HG03159 (cell line): ENCODE measurements around the gene CIROP.

Source experiments
- ATAC-seq: cut with Tn5 transposase; IDR thresholded peaks from one replicate; pipeline ENCODE4 v1.9.1; 2021; ENCODE audit warnings: mild to moderate bottlenecking, moderate library complexity; ENCODE audit not compliant: unreplicated experiment

The CIROP gene

DNA sequence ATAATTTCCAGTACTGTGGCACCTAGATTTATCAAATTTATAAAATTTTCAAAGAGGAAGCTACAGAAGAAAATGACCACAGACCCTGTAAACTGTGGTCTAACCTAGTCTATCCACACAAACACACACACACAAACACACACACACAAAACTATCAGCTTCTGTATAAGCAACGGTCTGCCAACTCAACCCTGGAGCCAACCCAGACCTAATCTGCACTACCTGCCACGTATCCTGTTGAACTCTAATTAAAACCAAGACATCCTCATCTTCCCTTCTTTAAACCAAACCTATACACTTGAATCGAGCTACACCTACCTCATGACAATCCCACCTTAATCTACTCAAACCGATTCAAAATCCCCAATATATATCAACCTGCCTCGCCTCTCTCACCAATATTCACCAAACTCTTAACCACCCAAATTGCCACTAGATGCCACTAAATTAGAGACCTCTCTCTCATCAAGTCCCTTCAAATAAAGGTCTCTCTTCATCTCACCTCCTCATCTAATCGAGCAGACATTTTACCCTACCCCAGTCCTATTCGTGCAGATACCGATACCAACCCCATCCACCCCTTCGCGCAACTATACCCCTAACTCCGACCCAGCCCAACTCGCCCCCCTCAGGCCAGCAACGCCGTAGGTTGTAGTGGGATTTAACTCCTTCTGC is 10.7 kb downstream of the CIROP start:
- ATAC-seq, result no peak

DNA sequence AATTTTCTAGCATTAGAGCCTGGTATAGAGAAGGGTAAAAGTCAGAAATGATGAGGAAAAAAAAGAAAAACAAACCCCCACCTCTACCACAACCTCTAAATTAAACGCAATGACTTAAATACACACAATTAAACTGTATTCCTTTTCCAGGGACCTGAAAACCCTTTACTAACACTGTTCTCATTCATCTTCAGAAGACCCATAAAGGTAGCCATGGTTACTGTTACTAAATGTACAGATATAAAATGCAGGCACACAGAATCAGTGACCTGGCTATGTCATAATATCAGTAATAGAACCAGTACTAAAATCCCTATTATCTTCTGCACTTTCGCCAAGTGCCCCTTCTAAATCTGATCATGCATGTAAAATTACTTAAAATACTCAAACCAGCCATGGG is 11.3 kb downstream of the CIROP start:
- ATAC-seq, result no peak

DNA sequence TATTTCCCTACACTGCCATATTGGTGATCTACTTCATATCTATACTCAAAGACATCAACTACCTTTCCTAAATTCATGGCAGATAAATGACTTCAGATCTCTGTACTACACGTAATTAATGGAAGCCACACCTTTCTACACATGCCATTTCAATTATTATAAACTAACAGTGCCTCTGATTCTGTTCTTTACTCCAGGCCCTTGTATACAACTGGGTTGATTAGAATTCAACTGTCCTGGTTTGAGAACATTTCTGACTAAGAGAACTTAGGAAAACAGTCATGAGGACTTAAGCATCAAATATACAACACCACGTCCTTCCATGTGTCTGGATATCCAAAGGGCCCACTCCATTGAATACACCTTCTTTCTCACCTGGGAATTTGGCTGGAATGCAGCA is 11.7 kb downstream of the CIROP start:
- ATAC-seq, result no peak

DNA sequence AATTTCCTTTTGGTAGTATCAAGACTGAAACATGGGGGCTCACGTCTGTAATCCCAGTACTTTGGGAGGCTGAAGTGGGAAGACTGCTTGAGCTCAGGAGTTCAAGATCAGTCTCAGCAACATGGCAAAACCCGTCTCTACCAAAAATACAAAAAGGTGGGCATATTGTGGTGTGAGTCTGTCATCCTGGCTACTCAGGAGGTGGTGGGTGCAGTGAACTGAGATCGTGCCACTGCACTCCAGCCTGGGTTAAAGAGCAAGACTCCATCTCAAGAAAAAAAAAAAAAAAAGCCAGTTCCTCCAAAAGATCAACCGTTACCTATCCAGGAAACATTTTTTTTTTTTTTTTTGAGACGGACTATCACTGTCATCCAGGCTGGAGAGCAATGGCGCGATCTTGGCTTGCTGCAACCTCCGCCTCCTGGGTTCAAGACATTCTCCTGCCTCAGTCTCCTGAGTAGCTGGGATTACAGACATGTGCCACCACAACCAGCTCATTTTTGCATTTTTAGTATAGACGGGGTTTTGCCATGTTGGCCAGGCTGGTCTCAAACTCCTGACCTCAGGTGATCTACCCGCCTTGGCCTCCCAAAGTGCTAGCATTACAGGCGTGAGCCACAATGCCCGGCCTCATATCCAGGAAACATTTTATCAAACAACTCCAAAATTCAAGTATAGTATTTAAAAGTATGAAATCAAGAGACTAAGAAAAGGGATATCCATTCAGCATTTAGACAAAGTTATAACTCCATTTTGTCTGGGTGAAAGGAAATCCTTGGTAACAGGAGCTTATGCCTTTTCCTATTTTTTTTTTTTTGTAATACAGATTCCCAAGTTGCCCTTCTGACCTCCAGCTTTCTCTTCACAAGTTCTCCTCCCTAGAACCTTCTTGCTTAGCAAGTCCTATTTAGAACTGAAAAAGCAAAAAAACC is 13.2 kb downstream of the CIROP start:
- no peak for ATAC-seq

DNA sequence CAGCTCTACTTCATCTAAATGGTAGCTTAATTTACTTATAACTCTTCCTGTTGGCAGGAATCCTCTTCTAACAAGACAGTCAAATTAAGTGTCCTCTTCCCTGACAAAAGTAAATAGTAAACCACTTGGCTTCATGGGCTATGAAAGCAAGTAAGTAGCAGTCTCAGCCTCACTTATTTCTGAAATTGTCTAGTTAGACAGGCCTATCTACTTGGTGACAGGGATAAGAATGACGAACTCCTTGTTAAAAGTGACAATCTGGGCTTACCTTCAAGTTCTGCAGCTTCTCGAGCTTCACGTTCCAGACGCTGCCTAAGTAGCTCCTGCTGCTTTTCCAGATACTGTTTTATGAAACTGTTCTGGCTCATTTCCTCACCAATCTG is 14.5 kb downstream of the CIROP start:
- ATAC-seq, result no peak

DNA sequence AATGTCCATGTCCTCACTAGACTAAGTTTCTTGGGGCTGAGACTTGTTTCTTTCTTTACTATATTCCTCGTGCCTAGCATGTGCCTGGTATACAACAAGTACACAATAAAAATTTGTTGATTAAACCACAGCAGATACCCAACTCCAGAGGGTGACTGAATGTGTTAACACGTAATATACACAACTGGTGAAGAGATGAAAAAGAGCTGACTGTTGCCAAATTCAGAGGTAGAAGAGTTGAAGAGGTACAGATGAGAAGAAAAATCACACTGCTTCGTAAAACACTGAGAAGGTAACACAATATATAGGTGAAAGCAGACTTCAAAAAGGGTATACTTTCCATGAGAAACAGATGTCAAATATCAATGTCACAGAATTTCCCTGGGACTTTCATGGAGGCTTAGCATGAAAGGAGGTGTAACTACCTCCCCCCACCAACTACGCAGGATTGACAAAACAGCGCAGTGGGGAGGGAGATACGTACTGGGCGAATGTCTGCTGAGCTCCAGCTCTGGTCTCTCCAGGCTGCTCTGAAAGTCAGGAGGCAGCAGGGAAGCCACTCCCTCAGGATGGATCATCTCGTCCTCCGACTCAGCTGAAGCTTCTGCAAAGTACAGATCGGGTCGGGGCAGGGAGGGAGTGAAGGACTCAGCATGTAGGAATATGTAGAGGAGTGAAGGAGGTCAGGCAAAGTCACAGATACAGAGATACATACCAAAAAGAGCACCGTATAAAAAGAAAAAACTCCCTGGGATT is 15.1 kb downstream of the CIROP start:
- no peak for ATAC-seq

DNA sequence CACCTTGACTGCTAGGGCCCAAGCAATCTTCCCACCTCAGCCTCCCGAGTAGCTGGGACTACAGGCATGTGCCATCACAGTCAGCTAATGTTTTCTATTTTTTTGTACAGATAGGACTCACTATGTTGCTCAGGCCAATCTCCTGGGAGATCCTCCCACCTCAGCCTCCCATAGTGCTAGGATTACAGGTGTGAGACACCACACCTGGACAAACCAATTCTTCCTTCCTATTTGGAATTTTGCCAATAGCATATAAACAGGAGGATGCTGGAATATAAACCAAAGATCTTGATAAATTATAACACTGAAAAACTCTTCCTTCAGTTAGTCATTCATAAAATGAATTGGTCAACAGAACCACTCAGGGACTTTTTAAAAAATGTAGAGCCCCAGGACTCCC is 18.2 kb downstream of the CIROP start:
- ATAC-seq, result no peak

DNA sequence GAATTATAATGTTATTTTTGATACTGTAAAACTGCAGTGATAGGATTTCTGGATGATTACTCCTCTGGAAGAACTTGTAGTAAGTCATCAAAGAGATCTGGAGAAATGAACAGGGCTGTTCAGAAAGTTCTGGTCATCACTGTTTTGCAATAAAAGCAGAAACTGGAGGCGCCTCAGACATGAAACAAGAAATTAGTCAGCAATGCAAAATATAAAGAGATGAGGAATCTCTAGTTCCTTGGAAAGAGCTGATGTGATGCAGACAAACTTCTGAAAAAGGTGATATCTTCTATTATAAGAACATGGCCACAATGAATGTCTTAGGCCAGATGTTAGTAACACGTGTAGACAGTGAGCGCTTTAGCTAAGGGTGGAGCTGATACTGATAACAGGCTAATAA is 19.3 kb downstream of the CIROP start:
- no peak for ATAC-seq

DNA sequence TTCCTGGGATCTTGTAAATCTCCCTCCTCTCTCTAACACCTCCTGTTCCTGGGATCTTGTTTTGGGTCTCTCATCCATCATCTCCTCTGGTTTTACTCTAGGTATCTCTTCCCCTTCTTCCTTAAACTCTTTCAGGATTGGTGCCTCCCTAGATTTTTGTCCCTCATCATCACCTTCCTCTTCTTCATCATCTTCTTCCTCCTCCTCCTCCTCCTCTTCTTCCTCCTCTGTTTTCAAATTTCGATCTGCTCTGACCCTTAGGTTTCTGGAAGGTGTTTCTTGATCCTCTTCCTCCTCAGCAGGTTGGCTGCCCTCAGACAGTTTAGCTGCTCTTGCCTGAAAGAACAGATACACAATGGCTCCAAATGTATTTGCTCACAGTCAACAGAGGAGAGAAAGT is 24.3 kb downstream of the CIROP start:
- ATAC-seq, result no peak

DNA sequence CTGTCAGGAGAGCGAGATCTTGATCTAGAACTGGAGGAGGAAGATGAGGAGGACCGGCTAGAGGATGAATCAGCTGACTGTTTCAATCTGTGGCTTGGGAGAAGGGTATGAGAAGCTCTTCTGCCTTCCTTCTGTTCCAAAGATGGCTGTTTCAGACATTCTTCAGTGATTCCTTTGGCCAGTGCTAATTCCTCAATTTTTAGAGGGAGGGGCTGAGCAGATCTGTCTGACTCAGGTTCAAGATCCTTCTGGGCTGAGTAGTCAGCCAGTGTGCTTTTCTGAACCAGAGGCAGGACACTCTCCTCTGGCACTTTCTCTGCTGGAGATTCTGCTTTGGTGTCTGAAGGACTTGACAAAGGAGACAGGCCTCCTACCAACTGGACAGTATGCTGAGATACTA is 25.1 kb downstream of the CIROP start:
- no peak for ATAC-seq

DNA sequence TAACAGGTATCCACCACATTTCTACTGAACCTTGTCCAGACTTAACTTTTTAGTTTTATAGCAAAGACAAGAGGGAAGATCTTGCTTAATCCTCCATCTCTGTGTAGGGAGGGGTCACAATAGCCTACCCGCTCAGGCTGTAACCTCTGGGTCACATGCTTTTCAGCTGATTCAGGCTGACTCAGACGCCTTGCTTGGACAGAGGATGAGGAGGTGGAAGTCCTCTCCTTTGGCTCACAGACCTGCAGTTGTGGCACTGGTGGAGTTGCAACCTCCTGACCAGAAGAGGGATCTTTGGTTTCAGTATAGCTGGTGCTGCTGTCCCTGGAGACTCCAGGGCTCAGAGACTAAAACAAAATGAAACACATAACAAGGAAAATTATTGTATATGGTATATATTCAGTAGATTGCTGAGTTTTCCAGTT is 26.1 kb downstream of the CIROP start:
- no peak for ATAC-seq

DNA sequence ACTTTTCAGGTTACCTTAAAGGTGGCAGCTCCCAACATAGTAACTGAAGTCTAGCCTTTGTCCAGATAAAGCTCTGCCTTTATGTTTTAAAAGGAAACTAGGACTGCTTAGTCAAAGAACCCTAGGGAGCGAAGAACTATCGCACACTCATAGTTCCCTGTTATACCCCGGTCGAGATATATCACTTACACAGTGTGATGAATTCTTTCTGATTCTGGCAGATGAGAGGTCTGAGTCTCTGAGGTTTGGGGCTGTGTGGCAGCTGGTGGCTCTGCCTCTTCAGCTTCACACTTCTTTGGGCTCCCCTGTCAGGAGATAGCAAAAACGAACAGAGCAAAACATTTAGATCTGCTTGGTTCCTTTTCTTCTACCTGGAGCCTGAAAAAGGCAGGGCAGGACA is 26.8 kb downstream of the CIROP start:
- ATAC-seq, result no peak

DNA sequence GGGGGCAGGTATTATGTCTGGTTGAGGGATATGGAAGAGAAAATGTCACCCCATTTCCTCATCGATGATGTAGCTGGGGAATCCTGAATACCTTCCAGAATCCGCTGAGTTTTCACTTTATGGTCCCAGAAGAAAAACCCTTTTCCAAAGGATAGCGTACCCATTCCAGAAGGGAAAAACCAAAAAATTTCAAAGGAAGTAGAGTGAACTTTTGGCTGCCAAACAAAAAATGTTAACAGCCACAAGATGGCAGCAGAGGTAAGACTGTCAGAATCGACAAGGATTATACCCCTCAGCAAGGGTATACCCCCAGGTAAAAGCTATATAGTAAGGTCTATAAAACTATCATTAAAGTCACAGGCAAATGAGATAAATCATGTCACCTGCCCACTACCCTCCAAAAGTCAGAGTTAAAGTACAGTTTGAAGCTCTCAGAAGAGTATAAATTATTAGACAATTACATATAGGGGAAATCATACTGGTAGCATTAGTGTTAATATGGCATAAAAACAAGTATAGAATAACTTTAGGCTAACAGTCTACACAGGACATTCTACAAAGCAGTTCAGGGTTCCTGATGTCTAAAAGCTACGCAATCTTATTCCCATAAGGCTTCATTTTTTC is 27.9 kb downstream of the CIROP start:
- no peak for ATAC-seq

DNA sequence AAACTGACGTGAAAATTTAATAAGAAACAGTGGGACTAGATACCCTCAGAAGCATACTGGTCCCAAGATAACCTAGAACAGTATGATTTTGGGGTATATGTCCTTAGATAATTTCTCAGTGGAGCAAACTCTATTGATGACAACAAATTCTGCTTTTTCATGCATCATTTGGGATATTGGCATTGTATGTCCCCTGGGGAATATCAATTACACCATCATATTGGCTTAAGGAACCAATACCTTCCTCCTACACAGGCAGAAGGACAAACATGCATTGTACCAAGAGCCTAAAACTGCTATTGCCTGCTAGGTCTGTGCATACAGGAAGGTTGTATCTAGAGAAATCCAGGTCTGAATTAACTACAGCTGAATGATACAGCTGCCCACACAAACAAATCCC is 29.9 kb downstream of the CIROP start:
- no peak for ATAC-seq

DNA sequence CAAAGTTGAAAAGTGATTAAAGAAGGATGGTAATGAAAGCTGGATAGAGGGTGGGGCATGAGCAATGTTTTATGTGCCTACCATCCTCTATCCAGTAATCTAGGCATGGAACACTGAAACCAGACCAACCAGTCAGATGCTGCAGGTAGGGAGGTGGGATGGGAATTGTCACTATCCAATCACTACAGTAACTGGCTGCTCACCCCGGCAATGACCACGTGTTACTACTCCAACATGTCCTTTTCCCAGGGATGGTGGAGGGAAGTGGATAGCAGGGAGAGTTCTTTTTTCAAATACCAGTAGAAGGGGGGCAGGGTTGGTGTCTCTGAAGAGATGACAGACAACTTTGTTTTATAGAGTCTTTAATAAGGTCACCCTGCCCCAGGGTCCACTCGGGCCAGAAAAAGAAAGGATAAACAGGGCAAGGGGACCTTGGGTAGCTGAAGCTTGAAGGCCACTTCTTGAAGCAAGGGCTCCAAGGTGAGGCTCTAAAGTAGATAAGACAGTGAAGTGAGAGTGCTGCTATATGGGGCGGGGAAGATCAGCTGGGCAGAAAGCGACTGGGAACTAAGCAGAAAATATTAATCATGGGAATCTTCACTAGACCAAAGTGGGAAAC is 32.8 kb downstream of the CIROP start:
- ATAC-seq, result no peak

DNA sequence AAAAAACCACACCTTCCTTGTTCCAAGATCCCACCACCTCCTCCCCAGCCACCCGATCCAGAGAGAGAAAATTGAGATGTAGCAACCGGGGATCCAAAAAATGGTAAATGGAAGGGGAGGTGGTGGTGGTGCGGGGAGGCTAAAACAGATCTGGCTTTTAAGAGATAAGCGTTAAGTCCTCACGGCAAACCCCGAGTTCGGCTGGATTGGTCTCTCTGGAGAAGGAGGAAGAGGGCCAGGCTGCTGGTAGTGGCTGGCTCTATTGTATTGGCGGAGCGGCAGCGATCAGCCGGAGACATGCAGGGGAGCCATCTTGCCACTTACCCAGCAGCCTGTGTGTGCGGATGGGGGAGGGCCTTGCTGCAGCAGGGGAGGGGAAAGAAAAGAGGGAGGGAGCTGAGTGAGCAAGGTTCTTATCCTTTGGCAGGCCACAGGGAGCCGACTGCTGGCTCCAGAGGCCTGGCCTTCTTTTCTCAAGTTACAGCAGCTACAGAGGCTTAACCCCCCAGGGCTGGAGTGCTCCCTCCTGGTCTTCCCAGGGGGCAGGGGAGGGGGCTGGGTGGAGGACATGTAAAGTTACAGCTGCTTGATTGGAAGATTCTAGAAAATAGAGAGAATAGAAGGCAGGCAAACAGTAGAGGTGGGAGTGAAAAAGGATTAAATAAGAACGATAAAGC is 33.4 kb downstream of the CIROP start:
- peak; percentile 73 for ATAC-seq

DNA sequence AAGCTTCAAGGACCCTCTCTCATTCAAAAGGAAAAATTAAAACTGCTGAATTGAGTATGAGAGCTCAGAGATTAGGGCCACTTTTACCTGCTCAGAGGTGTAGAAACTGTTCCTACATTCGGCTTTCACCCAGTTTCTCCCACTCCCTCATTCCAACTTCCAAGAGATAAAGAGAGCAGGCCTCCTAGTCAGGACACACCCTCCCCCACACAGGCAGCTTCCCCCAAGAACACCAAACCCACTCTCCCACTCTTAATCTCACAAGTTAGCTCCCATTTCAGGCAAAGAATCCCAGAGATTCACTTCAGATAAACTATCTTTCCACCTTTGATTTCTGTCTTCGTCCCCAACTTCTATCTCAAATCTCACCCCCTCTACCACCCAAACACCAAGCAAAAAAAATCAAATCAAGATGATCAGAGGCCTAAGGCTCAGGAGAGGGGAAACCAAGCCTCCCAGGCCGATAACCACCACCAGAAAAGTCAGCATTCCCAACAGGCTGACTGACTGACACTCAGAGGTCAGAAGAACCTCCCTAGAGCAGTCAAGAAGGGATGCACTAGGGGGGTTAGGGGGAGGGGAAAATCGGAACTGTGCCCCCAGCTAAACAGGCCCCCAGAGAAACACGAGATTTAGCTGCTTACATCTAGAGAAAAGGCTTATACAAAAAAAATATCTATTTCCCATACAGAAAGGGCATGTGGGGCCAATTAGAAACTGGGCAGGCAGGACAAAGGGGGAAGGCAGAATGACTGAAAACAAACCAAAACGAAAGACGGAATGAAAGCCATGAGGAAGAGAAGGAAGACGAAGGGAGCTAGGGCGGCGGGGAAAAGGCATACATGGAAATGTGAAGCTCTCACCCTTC is 34.3 kb downstream of the CIROP start:
- ATAC-seq, result no peak

DNA sequence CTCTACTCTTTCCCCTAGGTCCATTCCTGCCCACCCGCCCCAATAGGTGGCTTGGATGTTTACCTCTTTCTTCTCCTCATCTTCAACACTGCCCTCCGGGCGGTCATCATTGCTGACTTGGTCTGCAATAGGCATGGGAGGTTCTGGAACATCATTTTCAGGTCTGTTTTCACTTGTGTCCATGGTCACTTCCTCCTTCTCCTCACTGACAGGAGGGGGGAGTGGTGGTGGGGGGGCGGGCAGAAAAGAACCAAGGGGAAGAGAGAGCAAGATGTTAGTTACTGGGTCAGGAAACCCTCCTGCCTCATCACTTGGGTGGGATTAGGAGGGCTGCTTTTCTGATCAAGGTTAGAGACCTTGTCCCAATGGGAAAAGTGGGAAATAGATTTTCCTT is 35.4 kb downstream of the CIROP start:
- ATAC-seq, result no peak

DNA sequence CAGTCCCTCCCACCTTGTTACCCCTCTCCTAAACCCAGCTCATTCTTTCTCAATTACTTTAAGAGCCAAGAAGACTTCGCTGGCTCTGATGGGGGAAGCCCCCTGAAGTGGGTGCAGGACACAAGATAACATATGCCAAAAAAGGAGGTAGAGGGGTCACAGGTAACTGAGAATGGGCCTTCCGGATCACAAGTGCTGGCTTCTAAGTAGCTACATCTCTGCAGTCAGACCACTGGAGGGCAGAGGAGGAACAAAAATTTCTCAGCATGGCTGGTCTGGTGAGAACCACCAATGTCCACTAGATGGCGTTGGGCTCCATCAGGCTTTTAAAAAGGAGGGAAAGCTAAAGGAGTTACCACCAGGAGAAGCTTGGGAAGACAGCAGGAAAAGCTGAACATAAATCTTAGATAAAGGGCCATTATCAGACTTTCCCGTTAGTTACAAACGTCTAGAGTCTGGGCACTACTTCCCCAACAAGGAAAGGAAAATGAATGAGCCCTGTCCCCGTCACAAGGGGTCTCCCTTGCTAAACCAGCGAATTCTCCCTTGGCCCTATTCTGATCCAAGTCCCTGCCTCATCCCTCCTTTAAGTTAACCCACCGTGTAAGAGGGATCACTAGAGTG is 35.9 kb downstream of the CIROP start:
- ATAC-seq, result peak; percentile 78
